GM19239 (cell line): Measurements from ENCODE around the gene EPHB2.

Source experiments
- DNase-seq: peaks from one replicate; pipeline ENCODE4 v3.0.0; 2011; ENCODE audit warnings: low spot score; ENCODE audit not compliant: insufficient read length
- FAIRE-seq: peaks from 2 replicates; lab custom pipeline; 2011; peaks lifted over from hg19 to GRCh38; lab: Jason Lieb, UNC

The EPHB2 gene

DNA sequence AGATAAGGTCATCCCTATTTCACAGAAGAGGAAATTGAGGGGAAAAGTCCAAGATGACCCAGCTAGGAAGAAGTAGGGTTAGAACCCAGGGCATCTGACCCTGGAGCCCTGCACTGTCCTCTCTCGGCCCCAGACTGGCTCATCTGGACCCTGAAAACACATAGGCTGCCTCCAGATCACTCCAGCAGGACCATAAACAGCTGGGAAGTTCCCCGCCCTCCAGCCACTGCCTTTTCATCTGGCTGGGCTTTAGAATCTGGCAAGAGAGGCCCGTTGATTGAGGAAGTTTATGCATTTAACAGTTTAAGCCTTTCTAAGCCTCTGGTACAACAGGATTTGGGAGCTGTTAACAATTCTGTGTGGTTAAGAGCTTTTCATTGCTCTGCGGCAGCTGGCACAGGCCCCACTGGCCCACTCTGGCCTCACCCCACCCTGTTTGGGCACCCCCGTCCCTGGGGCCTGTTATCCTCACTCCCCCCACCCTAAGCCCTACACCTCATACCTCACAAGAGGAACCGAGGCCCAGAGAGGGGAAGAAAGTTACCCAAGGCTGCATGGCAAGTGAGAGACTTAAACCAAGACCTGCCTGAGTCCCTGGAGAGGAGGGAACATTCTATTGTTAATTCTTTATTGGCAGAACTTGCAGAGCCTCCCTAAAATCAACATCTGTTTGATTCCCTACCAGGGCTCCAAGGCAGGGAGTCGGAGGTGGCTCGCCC is 84.2 kb downstream of the EPHB2 start:
- FAIRE-seq (no peak), DNase-seq (no peak)

DNA sequence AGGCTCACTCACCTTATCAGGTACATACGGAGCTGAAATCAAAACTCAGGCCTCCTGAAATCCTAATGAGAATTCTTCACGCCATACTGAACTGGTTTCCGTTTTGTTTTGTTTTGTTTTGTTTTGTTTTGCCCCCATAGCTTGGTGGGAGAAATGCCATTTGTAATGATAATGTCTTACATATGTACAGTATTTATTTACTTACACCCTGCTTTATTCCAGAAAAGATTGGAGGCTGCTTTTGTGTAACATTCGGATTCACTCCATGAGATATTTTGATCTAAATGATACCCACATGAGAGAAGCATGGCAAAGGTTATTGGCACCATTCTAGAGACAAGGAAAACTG is 84.7 kb downstream of the EPHB2 start:
- DNase-seq (no peak), FAIRE-seq (no peak)

DNA sequence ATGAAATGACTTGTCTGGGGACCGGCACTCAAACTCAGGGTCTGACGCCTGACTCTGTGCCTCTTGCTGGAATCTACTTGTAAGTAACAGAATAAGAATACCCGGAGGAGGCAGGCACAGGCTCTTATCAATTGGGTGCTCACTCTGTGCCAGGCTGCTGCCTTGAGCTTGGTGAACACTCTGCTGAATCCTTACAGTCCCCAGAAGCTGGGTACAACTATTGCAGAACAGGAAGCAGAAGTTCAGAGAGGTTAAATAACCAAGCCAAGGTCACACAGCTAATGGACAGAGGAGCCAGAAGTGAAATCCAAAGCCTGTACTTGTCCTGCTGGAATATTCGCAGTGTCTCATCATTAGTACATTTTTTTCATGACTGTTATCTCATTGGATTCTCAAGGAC is 86.0 kb downstream of the EPHB2 start:
- DNase-seq: no peak
- no peak for FAIRE-seq

DNA sequence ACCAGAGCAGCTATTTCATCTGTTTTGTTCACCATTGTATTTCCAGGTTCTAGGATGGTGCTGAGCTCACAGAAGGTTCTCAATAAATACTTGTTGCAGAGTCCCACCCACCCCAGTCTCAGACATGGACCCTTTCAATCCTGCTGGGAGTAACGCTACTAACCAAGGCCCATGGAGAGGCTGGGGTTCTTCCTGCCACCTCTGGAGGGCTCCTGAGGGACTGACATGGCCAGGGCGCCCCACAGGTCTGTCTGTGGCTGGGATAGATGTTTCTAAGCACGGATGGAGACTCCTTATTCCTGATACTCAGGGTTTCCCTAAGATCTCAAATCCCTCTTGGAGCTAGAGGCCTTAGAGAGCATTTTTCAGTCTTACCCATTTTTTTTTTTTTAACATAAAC is 87.4 kb downstream of the EPHB2 start:
- no peak for DNase-seq
- no peak for FAIRE-seq

DNA sequence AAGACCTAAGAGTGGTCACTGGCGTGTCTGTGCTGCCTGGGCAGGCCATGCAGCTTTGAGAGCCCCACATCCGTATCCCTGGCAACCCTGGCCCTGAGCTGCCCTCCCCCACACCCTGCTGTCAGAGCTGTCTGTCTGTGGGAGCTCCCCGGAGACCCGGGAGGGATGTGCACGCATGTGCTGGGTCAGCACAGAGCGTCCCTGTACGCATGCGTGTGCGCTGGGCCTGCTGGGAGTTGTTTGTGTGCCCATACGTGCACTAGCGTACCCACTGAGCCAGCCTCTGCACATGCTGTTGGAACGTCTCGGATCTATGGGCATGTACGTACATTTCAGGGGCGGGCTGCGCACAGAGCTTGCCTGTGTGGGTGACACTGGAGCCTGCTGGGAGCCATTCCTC is 89.3 kb downstream of the EPHB2 start:
- DNase-seq (no peak), FAIRE-seq (no peak)

DNA sequence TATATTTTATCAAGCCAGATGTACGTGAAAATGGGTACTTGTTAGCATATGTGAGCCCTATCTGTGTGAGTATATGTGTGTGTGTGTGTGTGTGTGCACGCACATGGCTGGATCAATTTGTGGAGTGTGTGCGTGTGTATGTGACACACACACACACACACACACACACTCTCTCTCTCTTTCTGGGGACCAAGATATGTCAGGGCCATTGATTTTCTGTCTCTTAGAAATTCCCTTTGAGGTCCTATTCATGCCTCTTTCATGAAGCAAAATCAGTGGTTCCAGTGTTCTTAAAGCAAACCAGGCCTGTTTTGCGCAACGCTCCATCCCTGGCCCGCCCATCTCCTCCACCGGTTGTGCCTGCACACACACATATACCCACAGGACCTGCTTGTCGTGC is 90.0 kb downstream of the EPHB2 start:
- no peak for FAIRE-seq
- no peak for DNase-seq

DNA sequence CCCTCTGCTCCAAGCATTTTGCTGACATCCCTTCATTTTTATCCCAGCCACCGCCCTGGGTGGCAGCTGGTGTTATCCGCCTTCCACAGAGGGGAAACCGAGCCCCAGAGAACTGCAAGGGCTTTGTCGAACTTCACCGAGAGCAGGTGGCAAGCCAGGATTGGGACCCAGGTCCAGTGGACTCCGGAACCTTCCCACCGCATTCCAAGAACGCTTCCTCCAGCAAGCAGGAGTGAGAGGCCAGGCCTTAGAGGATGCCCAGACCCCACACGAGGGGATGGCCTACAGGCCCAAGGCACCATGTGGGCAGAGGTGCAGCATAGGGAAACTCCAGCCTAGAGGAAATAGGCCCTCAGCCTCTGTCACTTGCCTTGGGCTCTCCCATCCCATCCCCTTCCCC is 90.7 kb downstream of the EPHB2 start:
- FAIRE-seq (no peak), DNase-seq (no peak)

DNA sequence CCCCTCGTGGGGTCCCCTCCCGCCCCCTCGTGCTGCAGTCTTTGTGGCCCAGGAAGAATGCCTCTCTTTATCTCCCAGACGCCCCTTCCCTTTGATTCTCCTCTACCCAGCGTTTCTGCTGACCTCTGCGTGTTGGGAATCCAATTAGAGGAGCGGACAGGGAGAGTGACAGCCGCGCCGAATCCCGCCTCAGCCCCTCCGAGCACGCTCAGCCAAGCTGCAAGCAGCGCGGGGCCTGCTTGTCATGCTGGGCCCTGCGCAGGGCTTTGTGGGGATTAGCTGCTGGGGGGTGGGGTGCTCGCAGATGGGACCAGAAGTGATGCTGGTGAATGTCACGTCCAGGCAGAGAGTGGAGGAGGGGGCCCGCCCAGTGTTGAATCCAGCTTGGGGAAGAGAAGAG is 91.1 kb downstream of the EPHB2 start:
- DNase-seq: no peak
- no peak for FAIRE-seq

DNA sequence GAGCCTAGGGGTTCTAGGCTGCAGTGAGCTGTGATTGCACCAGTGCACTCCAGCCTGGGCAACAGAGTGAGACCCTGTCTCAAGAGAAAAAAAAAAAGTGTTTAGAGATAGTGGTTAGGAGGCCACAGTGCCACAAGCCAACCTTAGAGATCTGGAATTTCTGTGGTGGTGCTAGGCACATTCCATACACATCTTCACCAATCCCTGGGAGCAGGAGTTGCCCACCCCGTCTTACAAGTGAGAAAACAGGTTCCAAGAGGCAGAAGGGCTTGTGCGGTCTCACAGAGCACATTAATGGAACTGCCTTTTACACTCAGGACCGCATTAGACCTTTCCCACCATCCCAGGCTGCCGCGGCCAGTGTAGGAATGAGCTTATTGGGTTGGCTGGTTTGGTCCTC is 93.2 kb downstream of the EPHB2 start:
- FAIRE-seq: no peak

DNA sequence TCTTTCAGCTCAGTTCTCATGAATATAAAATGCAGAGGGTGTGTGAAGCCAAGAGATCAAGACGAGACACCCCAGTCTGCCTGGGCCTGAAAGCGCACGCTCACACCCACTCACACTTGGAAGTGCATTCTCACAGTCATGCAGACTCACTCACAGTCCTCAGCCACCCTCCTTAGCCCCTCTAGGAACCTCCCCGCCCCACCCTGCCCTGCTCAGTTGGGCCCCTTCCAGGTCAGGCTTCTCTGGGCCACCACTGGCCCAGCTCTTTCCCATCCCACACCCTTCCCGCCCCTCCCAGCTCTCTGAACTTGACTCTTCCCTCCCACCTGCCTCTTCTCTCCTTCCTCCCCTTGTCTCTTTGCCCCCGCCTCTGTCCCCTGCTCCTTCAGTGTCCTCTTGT is 93.8 kb downstream of the EPHB2 start:
- DNase-seq (no peak), FAIRE-seq (no peak)

More for the DNA sequence above, 93.2 kb downstream of the EPHB2 start:
- DNase-seq: no peak

DNA sequence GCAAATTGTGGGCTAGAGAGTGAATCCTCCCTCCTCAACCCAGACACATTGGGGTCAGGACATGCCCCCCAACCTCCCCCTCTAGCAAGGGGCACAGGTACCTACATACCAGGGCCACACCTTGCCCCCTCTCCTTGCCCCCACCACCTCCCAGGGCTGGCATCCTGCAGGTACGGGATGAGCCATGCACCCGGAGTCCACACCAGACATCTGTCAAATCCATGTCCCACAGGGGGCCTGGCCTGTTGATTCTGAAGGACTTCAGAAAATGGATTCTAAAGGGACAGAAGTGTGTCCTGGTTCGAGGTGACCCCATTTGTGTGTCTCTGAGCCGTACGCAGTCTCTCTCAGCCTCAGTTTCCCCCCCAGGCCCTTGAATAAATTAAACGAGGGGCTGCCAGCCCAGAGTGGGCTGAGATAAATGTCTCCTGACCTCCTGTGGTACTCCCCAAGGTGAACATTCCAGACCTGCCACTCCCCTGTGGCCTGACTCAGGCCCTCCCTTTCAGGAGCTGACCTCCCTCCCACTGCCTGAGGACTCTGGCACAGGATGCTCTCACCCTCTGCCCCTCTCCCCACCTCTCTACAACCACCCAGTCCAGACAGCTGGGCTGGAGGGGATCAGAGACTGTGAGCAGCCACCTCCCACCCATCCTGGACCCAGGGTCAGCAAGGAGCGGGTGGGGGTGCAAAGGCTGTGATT is 94.5 kb downstream of the EPHB2 start:
- no peak for FAIRE-seq
- DNase-seq: no peak

DNA sequence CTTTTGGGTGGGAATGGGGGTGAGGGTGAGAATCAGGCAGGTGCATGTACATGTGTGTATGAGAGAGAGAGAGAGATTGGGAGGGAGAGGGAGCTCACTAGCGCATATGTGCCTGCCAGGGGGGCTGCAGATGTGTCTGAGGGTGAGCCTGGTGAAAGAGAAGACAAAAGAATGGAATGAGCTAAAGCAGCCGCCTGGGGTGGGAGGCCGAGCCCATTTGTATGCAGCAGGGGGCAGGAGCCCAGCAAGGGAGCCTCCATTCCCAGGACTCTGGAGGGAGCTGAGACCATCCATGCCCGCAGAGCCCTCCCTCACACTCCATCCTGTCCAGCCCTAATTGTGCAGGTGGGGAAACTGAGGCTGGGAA is 95.0 kb downstream of the EPHB2 start:
- FAIRE-seq: no peak
- no peak for DNase-seq

DNA sequence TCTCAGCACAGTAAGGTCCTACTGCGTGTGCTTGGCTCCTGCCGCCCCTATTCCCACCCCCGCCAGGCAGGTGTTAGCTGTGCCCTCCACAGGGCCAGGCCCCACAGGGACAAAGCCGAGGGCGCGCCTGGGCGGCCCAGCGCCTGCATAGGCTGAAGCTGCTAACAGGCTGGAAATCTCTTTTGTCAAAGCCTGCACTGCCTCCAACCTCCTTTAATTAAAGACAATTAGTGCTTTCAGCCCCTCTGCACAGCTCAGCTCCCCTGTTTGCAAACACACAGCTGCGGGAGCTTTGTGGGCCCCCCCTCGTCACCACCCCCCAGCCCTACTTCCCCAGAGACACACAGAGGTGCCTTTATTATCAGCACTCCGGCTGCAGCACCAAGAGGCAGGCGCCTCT is 95.9 kb downstream of the EPHB2 start:
- DNase-seq (no peak), FAIRE-seq (no peak)

DNA sequence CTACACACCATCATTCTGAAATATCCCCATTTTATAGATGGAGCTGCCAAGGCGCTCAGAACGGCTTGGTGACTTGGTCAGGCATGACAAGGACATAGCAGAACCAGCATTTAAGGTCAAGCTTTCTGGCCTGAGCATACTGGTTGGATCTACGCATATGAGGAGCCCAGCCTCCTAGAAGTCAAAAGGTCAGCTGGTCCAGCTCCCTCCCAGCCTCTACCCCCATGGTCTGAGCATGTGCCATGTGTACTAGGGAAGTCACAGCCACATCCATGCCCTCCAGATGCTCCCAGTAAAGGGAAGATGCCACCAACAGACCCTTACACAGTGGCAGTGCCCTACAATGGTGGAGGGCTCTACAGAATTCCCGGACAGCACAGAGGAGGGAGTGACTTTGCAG is 96.7 kb downstream of the EPHB2 start:
- FAIRE-seq: no peak
- no peak for DNase-seq

DNA sequence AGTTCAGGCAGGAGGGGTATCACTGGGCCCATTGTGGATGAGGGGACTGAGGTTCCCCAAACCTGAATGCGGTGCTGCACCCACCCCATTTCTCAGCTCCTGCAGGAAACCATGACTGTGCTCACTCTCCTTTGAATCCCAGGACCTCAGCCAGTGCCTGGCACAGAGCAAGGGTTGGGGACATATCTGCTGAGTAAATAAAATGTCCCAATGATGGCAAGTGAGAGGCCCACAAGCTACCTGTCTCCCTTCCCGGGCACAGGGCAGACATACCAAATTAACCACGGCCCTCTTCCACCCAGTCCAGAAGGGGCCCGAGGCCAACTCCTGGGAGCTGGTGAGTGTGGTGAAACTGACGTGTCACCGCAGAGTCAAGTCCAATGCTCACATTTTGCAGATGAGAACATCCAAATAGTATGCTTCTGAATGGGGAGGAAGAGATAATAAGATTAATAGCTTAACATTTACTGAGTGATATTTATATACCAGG is 97.6 kb downstream of the EPHB2 start:
- FAIRE-seq (no peak), DNase-seq (no peak)

DNA sequence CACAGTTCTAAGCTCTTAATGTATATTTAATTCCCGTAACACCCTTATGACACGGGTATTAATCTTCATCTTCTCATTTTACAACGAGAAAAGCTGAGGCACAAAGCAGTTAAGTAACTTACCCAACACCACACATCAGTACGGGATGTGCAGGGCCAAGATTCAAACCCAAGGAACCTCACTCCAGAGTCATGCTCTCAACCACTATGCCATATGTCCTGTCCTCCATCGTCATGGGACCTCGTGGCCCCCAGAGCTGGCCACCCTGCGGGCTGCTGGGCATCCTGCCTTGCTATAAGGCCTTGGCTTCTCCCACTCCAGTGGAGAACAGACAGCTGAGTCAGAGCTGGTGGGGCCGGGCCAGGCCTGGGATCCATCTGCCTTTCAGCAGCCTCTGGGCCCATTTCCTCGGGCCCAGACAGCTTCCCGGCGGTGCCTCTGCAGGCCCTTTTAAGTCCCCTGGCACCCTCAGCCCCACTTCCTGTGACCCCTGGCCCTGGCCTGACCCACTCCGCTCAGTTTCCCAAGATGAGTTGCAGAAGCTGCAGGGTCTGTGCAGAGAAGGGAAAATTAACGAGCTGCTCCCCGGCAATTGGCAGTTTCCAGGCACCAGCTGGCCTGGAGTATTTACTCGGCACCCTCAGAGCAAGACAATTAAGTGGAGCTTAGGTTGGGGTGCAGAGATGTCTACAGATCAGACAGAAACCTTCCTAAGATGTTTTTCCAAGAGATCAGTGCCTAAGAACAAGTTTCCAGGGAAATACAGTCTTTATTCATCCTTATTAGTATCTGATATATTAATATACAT is 98.2 kb downstream of the EPHB2 start:
- FAIRE-seq (no peak), DNase-seq (no peak)

DNA sequence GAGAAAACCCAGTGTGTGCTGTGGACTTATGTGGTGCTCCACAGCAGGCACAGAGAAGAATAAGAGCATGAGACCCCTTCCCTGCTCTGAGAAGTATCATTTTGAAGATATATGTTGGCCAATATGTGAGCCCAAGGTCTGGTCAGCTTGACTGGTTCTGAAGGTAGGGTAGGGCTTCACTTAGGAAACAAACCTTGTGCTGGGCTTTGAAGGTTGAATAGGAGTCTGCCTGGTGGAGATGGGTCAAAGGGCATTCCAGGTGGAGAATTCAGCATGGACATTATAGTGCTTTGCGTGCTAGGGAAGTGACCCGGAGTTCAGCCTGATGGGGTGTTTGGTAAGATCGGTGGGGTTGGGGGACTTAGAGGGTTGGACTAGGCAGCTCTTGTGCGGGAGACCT is 99.1 kb downstream of the EPHB2 start:
- no peak for FAIRE-seq

DNA sequence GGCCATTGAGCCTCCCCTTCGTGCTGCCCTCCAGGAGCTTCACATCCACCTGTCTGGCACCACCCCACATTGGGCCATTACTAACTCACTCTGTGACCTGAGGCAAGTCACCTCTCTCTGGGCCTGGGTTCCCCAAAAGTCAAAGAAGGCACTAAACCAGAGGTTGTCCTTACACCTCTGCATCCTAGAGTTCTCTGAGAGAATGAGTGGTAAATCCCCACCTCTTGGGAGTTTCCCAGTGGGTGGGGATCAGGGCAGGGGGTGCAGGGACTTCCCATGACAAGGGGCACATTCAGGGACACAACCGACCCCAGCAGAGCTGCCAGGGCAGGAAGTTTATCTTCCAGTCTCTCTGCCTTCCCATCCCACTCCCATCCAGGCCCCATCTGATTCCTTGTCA is 99.7 kb downstream of the EPHB2 start:
- DNase-seq (no peak), FAIRE-seq (no peak)

More for the DNA sequence above, 99.1 kb downstream of the EPHB2 start:
- DNase-seq: no peak

DNA sequence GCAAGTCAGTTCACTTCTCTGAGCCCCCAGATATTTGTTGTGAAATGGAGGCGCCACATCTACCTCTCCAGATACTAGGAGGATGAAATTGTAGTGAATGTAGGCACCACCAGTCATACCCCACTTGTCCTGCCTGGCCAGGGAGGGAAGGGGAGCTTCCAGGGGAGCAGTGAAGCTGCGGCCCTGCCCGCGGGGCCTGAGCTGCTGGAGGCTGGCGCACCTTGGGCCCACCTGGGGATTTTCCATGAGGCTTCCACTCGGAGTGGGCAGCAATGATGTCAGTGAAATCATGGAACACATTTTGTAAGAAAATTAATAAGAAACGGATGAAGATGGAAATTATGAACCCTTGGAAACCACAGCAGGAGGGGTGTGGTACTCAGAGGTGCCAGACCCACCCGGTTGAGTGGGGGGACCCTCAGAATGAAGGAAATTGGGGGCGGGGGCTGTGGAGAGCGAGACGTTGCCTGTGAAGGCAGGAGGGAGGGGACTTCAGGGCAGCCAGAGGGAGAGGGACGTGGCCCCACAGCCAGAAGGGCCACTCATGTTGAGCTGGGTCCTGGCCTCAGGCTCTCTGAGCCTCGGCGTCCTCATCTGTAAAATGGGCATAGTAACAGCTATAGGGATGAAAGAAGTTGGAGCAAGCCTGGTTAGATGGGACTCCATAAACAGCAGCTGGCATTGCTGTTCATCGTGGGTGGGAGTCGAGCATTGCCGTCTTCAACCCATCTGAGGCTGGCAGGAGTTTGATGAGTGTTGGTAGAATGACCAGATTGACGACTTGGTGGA is 101.6 kb downstream of the EPHB2 start:
- DNase-seq (no peak), FAIRE-seq (no peak)

DNA sequence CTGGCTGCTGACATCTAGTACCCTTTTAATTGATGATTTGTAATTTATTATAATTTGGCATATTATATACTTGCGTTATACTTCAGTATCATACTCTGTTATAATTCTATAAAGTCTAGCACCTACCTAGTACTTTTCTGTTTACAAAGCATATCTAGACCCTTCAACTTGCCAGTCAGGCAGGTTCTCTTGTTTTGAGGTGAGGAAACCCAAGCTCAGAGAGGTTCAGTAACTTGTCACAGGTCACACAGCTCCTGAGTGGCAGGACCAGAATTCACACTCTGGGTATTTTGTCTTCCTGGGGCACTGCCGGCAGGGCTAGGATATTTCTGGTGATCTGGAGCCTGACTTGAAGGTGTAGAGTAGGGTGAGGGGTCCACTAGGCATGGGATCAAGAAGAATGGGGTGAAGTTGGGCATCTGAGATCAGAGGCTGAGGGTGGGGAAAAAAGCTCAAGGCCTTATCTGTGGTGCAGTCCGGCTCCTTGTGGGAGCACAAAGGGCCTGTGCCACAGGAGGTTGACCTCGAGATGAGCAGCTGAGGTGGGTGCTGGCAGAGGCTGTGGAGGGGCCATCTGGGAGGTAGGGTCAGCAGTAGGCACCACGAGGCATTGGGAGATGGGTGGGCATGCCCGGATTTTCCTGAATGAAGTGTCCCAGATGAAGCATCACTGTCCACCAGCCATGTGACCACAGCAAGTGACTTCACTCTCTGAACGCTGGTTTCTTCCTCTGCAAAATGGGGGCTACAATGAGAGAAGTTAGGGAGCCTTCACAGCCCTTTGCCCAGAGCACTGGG is 102.6 kb downstream of the EPHB2 start:
- no peak for DNase-seq
- no peak for FAIRE-seq
